HG03521 (cell line): ENCODE results near the gene NUMBL.

ENCODE experiments used
- ATAC-seq: cut with Tn5 transposase; IDR thresholded peaks from one replicate; pipeline ENCODE4 v1.9.1; 2021; ENCODE audit warnings: mild to moderate bottlenecking, moderate library complexity; ENCODE audit not compliant: unreplicated experiment

NUMBL gene

GRCh38 chr19:40716482-40717324 is 26.3 kb upstream of the NUMBL start, which contains the start of the genes COQ8B and ITPKC:
COQ8B (minus strand) TSS chr19:40716886; CDS start chr19:40714632, 2,254 bp downstream.
ITPKC (plus strand) TSS chr19:40717112; CDS start chr19:40717136, 24 bp downstream.
- ATAC-seq: peak; percentile 68

- no peak for ATAC-seq
Observed at GRCh38 chr19:40716031-40716481, 25.6 kb upstream of the NUMBL start.

GRCh38 chr19:40714441-40715299 is 24.2 kb upstream of the NUMBL start:
- ATAC-seq: peak; percentile 46

GRCh38 chr19:40713939-40714338 is 23.5 kb upstream of the NUMBL start:
- ATAC-seq: no peak

GRCh38 chr19:40709817-40710216 is 19.4 kb upstream of the NUMBL start:
- no peak for ATAC-seq

- no peak for ATAC-seq
Observed at GRCh38 chr19:40707615-40708014, 17.2 kb upstream of the NUMBL start.

GRCh38 chr19:40705950-40706619 is 15.6 kb upstream of the NUMBL start:
- ATAC-seq: no peak

GRCh38 chr19:40705362-40705651 is 14.9 kb upstream of the NUMBL start:
- ATAC-seq: no peak

GRCh38 chr19:40704491-40705361 is 14.3 kb upstream of the NUMBL start:
- no peak for ATAC-seq

GRCh38 chr19:40703029-40703755 is 12.7 kb upstream of the NUMBL start:
- no peak for ATAC-seq

- no peak for ATAC-seq
Observed at GRCh38 chr19:40702337-40703012, 12.0 kb upstream of the NUMBL start.

GRCh38 chr19:40701758-40702157 is 11.3 kb upstream of the NUMBL start:
- no peak for ATAC-seq

- ATAC-seq: no peak
Observed at GRCh38 chr19:40700083-40700482, 9.6 kb upstream of the NUMBL start.

GRCh38 chr19:40697007-40697406 is 6.6 kb upstream of the NUMBL start:
- ATAC-seq: no peak

- no peak for ATAC-seq
Observed at GRCh38 chr19:40695881-40696280, 5.4 kb upstream of the NUMBL start.

GRCh38 chr19:40693896-40694295 is 3.4 kb upstream of the NUMBL start:
- ATAC-seq: no peak

- no peak for ATAC-seq
Observed at GRCh38 chr19:40693150-40693788, 2.8 kb upstream of the NUMBL start.

- no peak for ATAC-seq
Observed at GRCh38 chr19:40692212-40692551, 1.7 kb upstream of the NUMBL start.
